Suprapubic skin (tissue), 4 donors: ENCODE results near the gene KDM7A. TPM values are rescaled to one million over a fixed set of nuclear protein-coding genes. Genes with fewer than 3 reads are reported as not detected.
"Not testable (repeated sequence)": the region's sequence is repeated elsewhere in the genome, so short reads cannot be mapped to it uniquely, and the experiment has no call there.

Experiments
- DNase-seq, 2 donors: peaks; one replicate each; pipeline ENCODE4 v3.0.0-alpha.2; 2019; ENCODE audit warnings: low spot score in 2 of 2
- H3K27ac ChIP-seq: fragments of 200-600 bp; sonication (generic); one replicate; pipeline ENCODE4 v1.5.1; 2019
- H3K27me3 ChIP-seq: fragments of 200-600 bp; sonication (generic); one replicate; pipeline ENCODE4 v1.5.1; 2019
- H3K36me3 ChIP-seq: fragments of 200-600 bp; sonication (generic); one replicate; pipeline ENCODE4 v1.5.1; 2019
- H3K4me1 ChIP-seq: fragments of 200-600 bp; sonication (generic); one replicate; pipeline ENCODE4 v1.5.1; 2019
- H3K4me3 ChIP-seq: fragments of 200-600 bp; sonication (generic); one replicate; pipeline ENCODE4 v1.5.1; 2019; ENCODE audit warnings: mild to moderate bottlenecking
- H3K9me3 ChIP-seq: fragments of 200-600 bp; sonication (generic); one replicate; pipeline ENCODE4 v1.5.1; 2019
- CTCF ChIP-seq, 2 donors: fragments of 200-600 bp in 1 of 2; fragments of 450-650 bp in 1 of 2; sonication (generic) in 1 of 2; IDR thresholded peaks; one replicate each; pipeline ENCODE4 v1.5.1; 2016 to 2019; ENCODE audit warnings: antibody characterized with exemption in 2 of 2, mild to moderate bottlenecking in 1 of 2, moderate library complexity in 1 of 2
- EP300 ChIP-seq: sonication (generic); formaldehyde crosslinking; IDR thresholded peaks from one replicate; pipeline ENCODE4 v1.6.1; 2017; ENCODE audit warnings: antibody characterized with exemption
- POLR2A ChIP-seq, 2 donors: fragments of 450-650 bp; IDR thresholded peaks; one replicate each; pipeline ENCODE4 v1.6.1; 2017; ENCODE audit warnings: antibody characterized with exemption in 2 of 2, mild to moderate bottlenecking in 2 of 2, moderate library complexity in 2 of 2
- POLR2AphosphoS5 ChIP-seq, 3 donors: sonication (generic); formaldehyde crosslinking; IDR thresholded peaks; one replicate each; pipeline ENCODE4 v1.6.1; 2017; ENCODE audit warnings: antibody characterized with exemption in 3 of 3
- WGBS: methylation state at CpG from one replicate; pipeline ENCODE4 v1.1.5; 2018; 5-methylcytosine and 5-hydroxymethylcytosine counted together
- total RNA-seq, 4 donors: library from RNA; depleted of rRNA; stranded (reverse); fragments of >200 nt; gene quantifications; one replicate each; pipeline ENCODE4 v1.1.0, GENCODE V29; 2016

KDM7A gene
- total RNA-seq, 4 donors from 2014 or later: 29.0 to 104 (median 35.1) TPM

DNA sequence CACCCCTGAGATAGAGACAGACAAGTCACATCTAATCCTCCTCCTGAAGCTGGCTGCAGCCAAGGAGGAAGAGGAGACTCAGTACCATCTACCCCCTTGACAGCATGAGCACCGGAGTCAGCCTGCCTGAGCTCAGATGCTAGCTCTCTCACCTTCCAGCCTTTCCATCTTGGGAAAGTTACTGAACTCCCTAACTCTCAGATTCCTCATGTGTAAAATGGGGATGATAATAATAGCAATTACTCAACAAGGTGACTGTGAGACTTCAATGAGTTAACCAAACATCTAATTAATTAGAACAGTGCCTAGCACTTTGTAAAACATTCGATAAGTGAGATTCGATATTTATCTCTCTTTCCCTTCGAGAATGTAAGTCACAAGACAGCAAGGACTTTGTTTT is 6.4 kb downstream of the KDM7A start:
- Histone ChIP-seq H3K27me3 (no peaks in the 10 kb centered on the region), H3K36me3 (no peaks in the 10 kb centered on the region), H3K27ac (no peak overlapping the region), H3K4me3 (no peak overlapping the region), H3K4me1 (peaks cover 29% of the 10 kb centered on the region), H3K9me3 (no peaks in the 10 kb centered on the region)
- DNase-seq: no peak
- 81% methylated on average over 4 of the region's 4 CpGs for WGBS
- TF ChIP-seq POLR2AphosphoS5 (IDR thresholded peaks at IDR 0.05) (no peak), CTCF (IDR thresholded peaks at IDR 0.05) (no peak), EP300 (no peak), POLR2A (IDR thresholded peaks at IDR 0.05) (no peak)

DNA sequence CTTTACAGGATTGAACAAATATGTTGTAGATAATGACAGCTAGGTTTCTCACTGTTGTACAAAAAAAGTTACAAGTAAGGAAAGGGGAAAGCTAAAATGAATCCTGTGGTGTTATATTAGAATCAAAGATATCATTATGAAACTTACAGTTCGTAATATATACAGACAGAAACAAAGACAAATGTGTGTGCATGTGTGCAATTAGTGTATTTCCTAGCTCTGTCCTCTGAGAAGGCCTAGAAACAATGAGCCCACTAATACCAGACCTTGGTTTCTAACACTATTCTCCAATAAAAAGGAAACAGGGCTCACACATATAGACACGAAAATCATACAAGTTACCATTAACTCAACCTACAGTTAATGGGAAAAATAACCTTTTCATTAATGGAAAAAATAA is 8.0 kb downstream of the KDM7A start:
- no peak for TF ChIP-seq POLR2AphosphoS5 (IDR thresholded peaks at IDR 0.05)
- TF ChIP-seq CTCF (IDR thresholded peaks at IDR 0.05): no peak
- no peak for TF ChIP-seq EP300
- no peak for TF ChIP-seq POLR2A (IDR thresholded peaks at IDR 0.05)
- H3K27me3 ChIP-seq: no peaks in the 10 kb centered on the region
- 80% methylated on average over 2 of the region's 2 CpGs for WGBS
- H3K36me3 ChIP-seq: no peaks in the 10 kb centered on the region
- no peak overlapping the region for H3K27ac ChIP-seq
- no peaks in the 10 kb centered on the region for H3K9me3 ChIP-seq
- H3K4me3 ChIP-seq: no peak overlapping the region
- DNase-seq: no peak
- H3K4me1 ChIP-seq: peaks cover 27% of the 10 kb centered on the region

DNA sequence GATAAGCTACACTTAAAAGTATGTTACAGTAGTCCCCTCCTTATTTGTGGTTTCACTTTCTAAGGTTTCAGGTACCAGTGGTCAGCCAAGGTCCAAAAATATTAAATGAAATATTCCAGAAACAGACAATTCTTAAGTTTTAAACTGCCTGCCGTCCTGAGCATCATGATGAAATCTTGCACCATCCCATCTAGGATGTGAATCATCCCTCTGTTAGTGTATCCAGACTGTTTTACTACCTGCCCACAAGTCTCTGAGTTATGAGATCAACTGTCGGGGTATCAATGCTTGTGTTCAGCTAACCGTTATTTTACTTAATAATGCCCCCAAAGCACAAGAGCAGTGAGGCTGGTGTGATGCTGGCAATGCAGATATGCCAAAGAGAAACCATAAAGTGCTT is 11.4 kb downstream of the KDM7A start:
- H3K27me3 ChIP-seq: no peaks in the 10 kb centered on the region
- DNase-seq: no peak
- TF ChIP-seq POLR2AphosphoS5 (IDR thresholded peaks at IDR 0.05): no peak
- TF ChIP-seq EP300: no peak
- no peak for TF ChIP-seq POLR2A (IDR thresholded peaks at IDR 0.05)
- TF ChIP-seq CTCF (IDR thresholded peaks at IDR 0.05): no peak
- WGBS: 61% methylated on average over 3 of the region's 3 CpGs
- no peak overlapping the region for H3K27ac ChIP-seq
- no peaks in the 10 kb centered on the region for H3K36me3 ChIP-seq
- peaks cover 29% of the 10 kb centered on the region for H3K4me1 ChIP-seq
- H3K9me3 ChIP-seq: no peaks in the 10 kb centered on the region
- H3K4me3 ChIP-seq: no peak overlapping the region

DNA sequence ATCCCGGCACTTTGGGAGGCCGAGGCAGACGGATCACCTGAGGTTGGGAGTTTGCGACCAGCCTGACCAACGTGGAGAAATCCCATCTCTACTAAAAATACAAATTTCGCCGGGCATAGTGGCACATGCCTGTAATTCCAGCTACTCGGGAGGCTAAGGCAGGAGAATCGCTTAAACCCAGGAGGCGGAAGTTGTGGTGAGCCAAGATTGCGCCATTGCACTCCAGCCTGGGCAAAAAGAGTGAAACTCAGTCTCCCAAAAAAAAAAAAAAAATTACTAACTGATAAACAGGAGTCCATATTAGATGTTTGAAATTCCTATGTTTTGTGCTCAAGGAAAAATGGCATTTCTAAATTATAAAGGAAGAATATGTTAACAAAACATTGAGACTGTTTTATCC is 14.7 kb downstream of the KDM7A start:
- H3K27me3 ChIP-seq, DNase-seq, H3K36me3 ChIP-seq, H3K4me3 ChIP-seq, H3K9me3 ChIP-seq, H3K27ac ChIP-seq: not testable (repeated sequence)
- peaks cover 33% of the 10 kb centered on the region for H3K4me1 ChIP-seq
- 84% methylated on average over 11 of the region's 11 CpGs for WGBS

- Histone ChIP-seq H3K27ac (no peak overlapping the region), H3K27me3 (no peaks in the 10 kb centered on the region), H3K36me3 (no peaks in the 10 kb centered on the region), H3K4me3 (no peak overlapping the region), H3K4me1 (peaks cover 43% of the 10 kb centered on the region), H3K9me3 (no peaks in the 10 kb centered on the region)
- no peak for DNase-seq
- no peak for TF ChIP-seq CTCF (IDR thresholded peaks at IDR 0.05)
- WGBS: 84% methylated on average over 1 of the region's 1 CpG
Observed at GRCh38 chr7:140161047-140161446, 15.7 kb downstream of the KDM7A start.

- no peak for DNase-seq
- Histone ChIP-seq H3K4me1 (peaks cover 44% of the 10 kb centered on the region), H3K36me3 (no peaks in the 10 kb centered on the region), H3K9me3 (no peaks in the 10 kb centered on the region), H3K4me3 (no peak overlapping the region), H3K27me3 (no peaks in the 10 kb centered on the region), H3K27ac (no peak overlapping the region)
- 41% methylated on average over 2 of the region's 2 CpGs for WGBS
- TF ChIP-seq CTCF (IDR thresholded peaks at IDR 0.05): no peak
- no peak for TF ChIP-seq EP300
- TF ChIP-seq POLR2AphosphoS5 (IDR thresholded peaks at IDR 0.05): no peak
- no peak for TF ChIP-seq POLR2A (IDR thresholded peaks at IDR 0.05)
Observed at GRCh38 chr7:140160308-140160707, 16.5 kb downstream of the KDM7A start.
